H1 (cell line): ENCODE results near the gene SEMA4D. TPM values are rescaled to one million over a fixed set of nuclear protein-coding genes. Genes with fewer than 3 reads are reported as not detected.

Experiments used
- CTCF ChIA-PET: fragments of 300-600 bp; sonication (Branson Sonifier 250); formaldehyde crosslinking; loops from one replicate; lab custom pipeline; 2021; ENCODE audit not compliant: partially characterized antibody; lab: Charles Lee
- POLR2A ChIA-PET: fragments of 300-600 bp; sonication (Branson Sonifier 250); formaldehyde crosslinking; loops from one replicate; lab custom pipeline; 2021; ENCODE audit warnings: inconsistent platforms; ENCODE audit not compliant: partially characterized antibody; lab: Charles Lee
- DNase-seq, 2 experiments: peaks; one replicate each; pipeline versions ENCODE4 v3.0.0 to v3.0.0-alpha.2; 2010 to 2022; ENCODE audit warnings: low spot score in 2 of 2, low read depth in 1 of 2, mixed read lengths in 1 of 2
- FAIRE-seq: peaks from 2 replicates; lab custom pipeline; 2011; peaks lifted over from hg19 to GRCh38; lab: Jason Lieb, UNC
- H2AFZ ChIP-seq: 2 replicates; pipeline ENCODE4 v1.8.1; 2012; ENCODE audit warnings: low read length, inconsistent platforms
- H2AK5ac ChIP-seq: 2 replicates; pipeline ENCODE4 v1.6.1; 2013; ENCODE audit warnings: low read depth, low read length
- H2BK120ac ChIP-seq: replicated peaks from 2 replicates; pipeline ENCODE3; 2013; ENCODE audit warnings: low read depth, low read length, inconsistent platforms
- H2BK12ac ChIP-seq: 2 replicates; pipeline ENCODE4 v1.6.1; 2013; ENCODE audit warnings: low read depth, low read length
- H2BK15ac ChIP-seq: 2 replicates; pipeline ENCODE4 v1.6.1; 2013; ENCODE audit warnings: low read length
- H2BK20ac ChIP-seq: 2 replicates; pipeline ENCODE4 v1.6.1; 2013; ENCODE audit warnings: low read length
- H2BK5ac ChIP-seq: 2 replicates; pipeline ENCODE4 v1.6.1; 2013; ENCODE audit warnings: low read depth, low read length
- H3K14ac ChIP-seq: 2 replicates; pipeline ENCODE4 v1.6.1; 2013; ENCODE audit warnings: inconsistent platforms; ENCODE audit not compliant: insufficient read length
- H3K18ac ChIP-seq: 2 replicates; pipeline ENCODE4 v1.6.1; 2013; ENCODE audit warnings: low read length; ENCODE audit errors: extremely low read depth
- H3K23ac ChIP-seq: 2 replicates; pipeline ENCODE4 v1.6.1; 2013; ENCODE audit warnings: inconsistent platforms; ENCODE audit not compliant: insufficient read length
- H3K23me2 ChIP-seq: 2 replicates; pipeline ENCODE4 v1.6.1; 2013; ENCODE audit warnings: low read depth, low read length
- H3K27ac ChIP-seq: 2 replicates; pipeline ENCODE4 v1.6.1; 2011; ENCODE audit warnings: low read depth, low read length, inconsistent platforms
- H3K27me3 ChIP-seq, 4 experiments: replicated peaks in 1 of 4; 1 replicate in 1 of 4; 2 replicates in 3 of 4; pipeline versions ENCODE4 v1.6.1 to v1.8.1; 2011 to 2013; ENCODE audit warnings: low read length in 3 of 4, mild to moderate bottlenecking in 3 of 4, inconsistent platforms in 2 of 4, mixed read lengths in 2 of 4, moderate library complexity in 1 of 4; ENCODE audit not compliant: control insufficient read depth in 3 of 4, insufficient read depth in 3 of 4; ENCODE audit errors: extremely low read depth in 1 of 4
- H3K36me3 ChIP-seq, 4 experiments: 2 replicates each; pipeline versions ENCODE4 v1.6.1 to v1.8.1; 2011 to 2013; ENCODE audit warnings: mild to moderate bottlenecking in 4 of 4, low read length in 3 of 4, moderate library complexity in 2 of 4, control low read depth in 1 of 4, inconsistent platforms in 1 of 4; ENCODE audit not compliant: insufficient read depth in 4 of 4, control insufficient read depth in 2 of 4
- H3K4ac ChIP-seq: replicated peaks from 2 replicates; pipeline ENCODE3; 2013; ENCODE audit warnings: low read length, low read depth, mixed read lengths, inconsistent platforms; ENCODE audit not compliant: insufficient read length
- H3K4me1 ChIP-seq, 4 experiments: replicated peaks in 1 of 4; 1 replicate in 1 of 4; 2 replicates in 3 of 4; pipeline versions ENCODE4 v1.6.1 to v1.8.1; 2011 to 2013; ENCODE audit warnings: low read length in 3 of 4, inconsistent platforms in 2 of 4, mixed read lengths in 1 of 4; ENCODE audit not compliant: insufficient read depth in 4 of 4, control insufficient read depth in 3 of 4
- H3K4me2 ChIP-seq, 2 experiments: 2 replicates each; pipeline versions ENCODE4 v1.6.1 to v1.8.1; 2011 to 2013; ENCODE audit warnings: low read depth in 2 of 2, low read length in 2 of 2, control low read depth in 1 of 2, inconsistent platforms in 1 of 2, mild to moderate bottlenecking in 1 of 2; ENCODE audit not compliant: insufficient read depth in 1 of 2
- H3K4me3 ChIP-seq, 4 experiments: fragments of 200-600, 300-600 bp in 1 of 4; sonication (generic), shearing (Covaris generic), sonication (Bioruptor Twin) in 1 of 4; 2 replicates each; pipeline versions ENCODE4 v1.5.1 to v1.8.1; 2011 to 2016; ENCODE audit warnings: low read length in 4 of 4, low read depth in 3 of 4, control low read depth in 2 of 4, inconsistent platforms in 2 of 4, mild to moderate bottlenecking in 2 of 4, mixed read lengths in 1 of 4, moderate library complexity in 1 of 4; ENCODE audit not compliant: insufficient read depth in 2 of 4; ENCODE audit errors: extremely low read depth in 1 of 4
- H3K56ac ChIP-seq: replicated peaks from 2 replicates; pipeline ENCODE3; 2013; ENCODE audit warnings: low read depth, mild to moderate bottlenecking, mixed read lengths, low read length, inconsistent platforms; ENCODE audit not compliant: insufficient read length
- H3K79me1 ChIP-seq: 2 replicates; pipeline ENCODE4 v1.6.1; 2013; ENCODE audit warnings: low read depth, low read length, control low read depth
- H3K79me2 ChIP-seq, 2 experiments: 2 replicates each; pipeline versions ENCODE4 v1.6.1 to v1.8.1; 2012 to 2013; ENCODE audit warnings: low read length in 2 of 2, mild to moderate bottlenecking in 2 of 2, inconsistent platforms in 1 of 2; ENCODE audit not compliant: insufficient read depth in 2 of 2, control insufficient read depth in 1 of 2
- H3K9ac ChIP-seq, 4 experiments: replicated peaks in 1 of 4; 1 replicate in 1 of 4; 2 replicates in 3 of 4; pipeline versions ENCODE4 v1.6.1 to v1.8.1; 2011 to 2013; ENCODE audit warnings: low read depth in 3 of 4, low read length in 3 of 4, control low read depth in 2 of 4, mild to moderate bottlenecking in 2 of 4, moderate library complexity in 2 of 4, inconsistent platforms in 1 of 4; ENCODE audit errors: extremely low read depth in 1 of 4
- H3K9me3 ChIP-seq, 2 experiments: 2 replicates each; pipeline versions ENCODE4 v1.6.1 to v1.8.1; 2012 to 2013; ENCODE audit warnings: mild to moderate bottlenecking in 2 of 2, moderate library complexity in 2 of 2, control low read depth in 1 of 2, inconsistent platforms in 1 of 2, low read depth in 1 of 2, low read length in 1 of 2, mixed read lengths in 1 of 2; ENCODE audit not compliant: insufficient read depth in 2 of 2
- H4K20me1 ChIP-seq, 2 experiments: replicated peaks in 1 of 2; 2 replicates each; pipeline versions ENCODE3 to v1.8.1; 2011 to 2013; ENCODE audit warnings: inconsistent platforms in 2 of 2, low read length in 2 of 2, mild to moderate bottlenecking in 1 of 2; ENCODE audit not compliant: insufficient read depth in 2 of 2, control insufficient read depth in 1 of 2
- H4K5ac ChIP-seq: 2 replicates; pipeline ENCODE4 v1.6.1; 2013; ENCODE audit warnings: low read length, low read depth, mixed read lengths, inconsistent platforms; ENCODE audit not compliant: insufficient read length
- H4K8ac ChIP-seq: 2 replicates; pipeline ENCODE4 v1.8.0; 2013; ENCODE audit warnings: mild to moderate bottlenecking, moderate library complexity, low read length, inconsistent platforms; ENCODE audit not compliant: insufficient read depth; ENCODE audit errors: extremely low read depth
- H4K91ac ChIP-seq: replicated peaks from 2 replicates; pipeline ENCODE3; 2013; ENCODE audit warnings: low read length, mixed read lengths, inconsistent platforms; ENCODE audit not compliant: insufficient read length
- BACH1 ChIP-seq: IDR thresholded peaks from 2 replicates; pipeline ENCODE4 v1.6.1; 2012; ENCODE audit warnings: low read length, improper control_type of control experiment
- CBX8 ChIP-seq: fragments of 300-800, 300-1000 bp; sonication (generic); IDR thresholded peaks from 2 replicates; pipeline ENCODE4 v1.7.1; 2016; ENCODE audit warnings: low read depth, low read length, borderline replicate concordance
- FOSL1 ChIP-seq: IDR thresholded peaks from 2 replicates; pipeline ENCODE4 v1.6.1; 2011; ENCODE audit warnings: mild to moderate bottlenecking, low read depth, low read length, moderate library complexity; ENCODE audit not compliant: insufficient read depth
- GABPA ChIP-seq: IDR thresholded peaks from 2 replicates; pipeline ENCODE4 v1.6.1; 2011; ENCODE audit warnings: mild to moderate bottlenecking, low read length, moderate library complexity, borderline replicate concordance; ENCODE audit not compliant: insufficient read depth
- JUND ChIP-seq: IDR thresholded peaks from 2 replicates; pipeline ENCODE4 v1.6.1; 2011; ENCODE audit warnings: mild to moderate bottlenecking, improper control_type of control experiment, low read length
- KDM1A ChIP-seq: fragments of 200-600, 300-600 bp; sonication (generic); IDR thresholded peaks from 2 replicates; pipeline ENCODE4 v1.7.1; 2016; ENCODE audit warnings: mild to moderate bottlenecking, low read length, borderline replicate concordance
- KDM5A ChIP-seq: fragments of 200-600 bp; IDR thresholded peaks from 2 replicates; pipeline ENCODE4 v1.7.1; 2012; ENCODE audit warnings: mild to moderate bottlenecking, low read length, inconsistent platforms, mixed read lengths
- SAP30 ChIP-seq: fragments of 300-600 bp; sonication (generic); IDR thresholded peaks from 2 replicates; pipeline ENCODE4 v1.7.1; 2012; ENCODE audit warnings: low read length, moderate library complexity, mild to moderate bottlenecking, inconsistent platforms; ENCODE audit not compliant: insufficient read depth, insufficient replicate concordance
- SIN3A ChIP-seq, 2 experiments: IDR thresholded peaks in 1 of 2; conservative IDR thresholded peaks in 1 of 2; 2 replicates each; pipeline ENCODE4 v1.6.1; 2011 to 2012; ENCODE audit warnings: low read length in 2 of 2, improper control_type of control experiment in 1 of 2, low read depth in 1 of 2, mild to moderate bottlenecking in 1 of 2
- SIRT6 ChIP-seq: IDR thresholded peaks from one replicate; pipeline ENCODE4 v1.7.1; 2012; ENCODE audit warnings: low read length, inconsistent platforms
- SIX5 ChIP-seq: IDR thresholded peaks from 2 replicates; pipeline ENCODE4 v1.6.1; 2011; ENCODE audit warnings: mild to moderate bottlenecking, low read depth, low read length
- SP4 ChIP-seq: IDR thresholded peaks from 2 replicates; pipeline ENCODE4 v1.6.1; 2012; ENCODE audit warnings: low read length, inconsistent platforms
- YY1 ChIP-seq: IDR thresholded peaks from 2 replicates; pipeline ENCODE4 v1.6.1; 2011; ENCODE audit warnings: low read depth, mild to moderate bottlenecking, low read length
- WGBS, 2 experiments: shearing (Covaris generic) in 1 of 2; methylation state at CpG; one replicate each; pipeline versions ENCODE4 v1.1.6 to v1.1.7; 2013 to 2015; ENCODE audit warnings: low lambda C conversion rate in 2 of 2, mixed read lengths in 2 of 2, inconsistent platforms in 1 of 2, low coverage in 1 of 2, missing lambda C conversion rate in 1 of 2; ENCODE audit not compliant: insufficient replicate concordance in 2 of 2, insufficient coverage in 1 of 2, insufficient read length in 1 of 2; ENCODE audit errors: extremely low coverage in 1 of 2, missing lambda C conversion rate in 1 of 2; 5-methylcytosine and 5-hydroxymethylcytosine counted together
- polyA plus RNA-seq, 7 experiments: library from polyadenylated mRNA; depleted of rRNA in 3 of 7; stranded (reverse) in 5 of 7; unstranded in 2 of 7; fragments of >200 nt in 5 of 7; fragments of 200-250 nt in 2 of 7; gene quantifications; 1 replicate in 5 of 7; 2 replicates in 1 of 7; 4 replicates in 1 of 7; pipeline versions ENCODE4 v1.2.1 to v1.2.3, GENCODE V29; 2011 to 2013; ENCODE audit warnings: missing spikeins in 2 of 7, mixed read lengths in 2 of 7
- total RNA-seq: library from RNA; stranded (reverse); fragmentation: NEBNext Ultra II Directional; extraction: Animal tissue kit (Norgen Biotek cat#: 25700); gene quantifications from 2 replicates; pipeline ENCODE4 v1.2.1, GENCODE V29; 2021

The SEMA4D gene
- total and polyA plus RNA-seq, 2 of the 8 experiments (the other 6 are each of a cell fraction or from before 2014, with no cell fraction given): 21.0 to 70.4 TPM

- Histone ChIP-seq H2AK5ac (no peak overlapping the region), H2BK20ac (no peak overlapping the region), H2BK120ac (no peak overlapping the region), H4K20me1 (peaks cover 5 to 24% of the 10 kb centered on the region in 2 experiments), H2BK12ac (no peak overlapping the region), H2BK5ac (no peak overlapping the region; the same call in 1 of the 2 replicates), H3K18ac (no peak overlapping the region), H4K91ac (no peak overlapping the region), H3K9me3 (no peaks in the 10 kb centered on the region; a peak in 1 of 4 replicates), H3K4ac (no peak overlapping the region), H3K36me3 (no peaks in the 10 kb centered on the region; a peak in 3 of 8 replicates), H2AFZ (no peak overlapping the region), H4K5ac (no peak overlapping the region), H3K79me2 (peaks cover 11 to 82% of the 10 kb centered on the region in 2 experiments; a peak in 3 of 4 replicates), H3K79me1 (peaks cover 36% of the 10 kb centered on the region), H3K56ac (no peak overlapping the region), H2BK15ac (no peak overlapping the region), H3K4me2 (no peak overlapping the region), H3K4me1 (peaks cover 6 to 26% (median 10%) of the 10 kb centered on the region in 4 experiments), H3K23me2 (peaks cover 7% of the 10 kb centered on the region), H3K27ac (no peak overlapping the region), H3K27me3 (no peaks in the 10 kb centered on the region), H3K4me3 (no peak overlapping the region), H4K8ac (no peak overlapping the region), H3K9ac (no peak overlapping the region), H3K23ac (no peak overlapping the region), H3K14ac (no peak overlapping the region)
- WGBS, 2 experiments: 88% methylated on average over 15 of the region's 15 CpGs; no CpG with 5 or more reads in 1 of the 2 experiments
- POLR2A ChIA-PET: interaction anchor here (1.3 kb wide), 1 partner anchor 32 kb away, joined by 3 read pairs; no protein-coding TSS in a partner anchor
- DNase-seq (no peak), FAIRE-seq (no peak)
- CTCF ChIA-PET: interaction anchor here (1.0 to 1.6 kb wide), 2 partner anchors 44 to 68 kb away, joined by 3 to 10 read pairs; no protein-coding TSS in a partner anchor
- TF ChIP-seq SAP30: no peak
- no peak for TF ChIP-seq KDM5A
- TF ChIP-seq BACH1: no peak
- TF ChIP-seq CBX8: no peak
- TF ChIP-seq FOSL1: no peak
- no peak for TF ChIP-seq GABPA
- TF ChIP-seq SIRT6: no peak
- no peak for TF ChIP-seq JUND
- TF ChIP-seq KDM1A: no peak
- TF ChIP-seq SP4: no peak
- TF ChIP-seq YY1: no peak
- TF ChIP-seq SIX5: no peak
- no peak for TF ChIP-seq SIN3A (conservative IDR thresholded peaks at IDR 0.05 in 1 of 2, IDR thresholded peaks at IDR 0.05 in 1 of 2; ENCODE audit: low read depth in 1 of 2, low read length in 2 of 2)
Measured at GRCh38 chr9:89480825-89481537, 16.9 kb downstream of the SEMA4D start.
